OCI-LY1 (cell line): ENCODE measurements around the gene VGF.
"Not testable (repeated sequence)": the region's sequence is repeated elsewhere in the genome, so short reads cannot be mapped to it uniquely, and the experiment has no call there.

Experiments used
- H2AFZ ChIP-seq: fragments of 200-600 bp; sonication (generic), shearing (Covaris generic); 2 replicates; pipeline ENCODE4 v1.6.0; 2014; ENCODE audit warnings: antibody characterized with exemption, mild to moderate bottlenecking, low read length
- H3F3A ChIP-seq: fragments of 200-600 bp; sonication (generic), shearing (Covaris generic); 2 replicates; pipeline ENCODE4 v1.6.0; 2014; ENCODE audit warnings: mild to moderate bottlenecking, antibody characterized with exemption, low read length, moderate library complexity; ENCODE audit not compliant: insufficient read depth
- H3K27ac ChIP-seq: fragments of 200-600 bp; sonication (generic); 2 replicates; pipeline ENCODE4 v1.5.1; 2014; ENCODE audit warnings: low read length, mixed run types, mild to moderate bottlenecking, low read depth; ENCODE audit not compliant: poor library complexity, severe bottlenecking
- H3K27me3 ChIP-seq: fragments of 200-600 bp; sonication (generic); 2 replicates; pipeline ENCODE4 v1.6.0; 2014; ENCODE audit warnings: antibody characterized with exemption, mild to moderate bottlenecking, low read length, moderate library complexity; ENCODE audit not compliant: insufficient read depth
- H3K36me3 ChIP-seq: fragments of 200-600 bp; sonication (generic); 2 replicates; pipeline ENCODE4 v1.6.1; 2014; ENCODE audit warnings: mild to moderate bottlenecking, antibody characterized with exemption, low read length, moderate library complexity, mixed read lengths; ENCODE audit not compliant: insufficient read depth
- H3K4me1 ChIP-seq: fragments of 200-600 bp; sonication (generic); 2 replicates; pipeline ENCODE4 v1.5.1; 2014; ENCODE audit warnings: mild to moderate bottlenecking, low read length, moderate library complexity; ENCODE audit not compliant: insufficient read depth, severe bottlenecking
- H3K4me2 ChIP-seq: fragments of 200-600 bp; sonication (generic), shearing (Covaris generic); 2 replicates; pipeline ENCODE4 v1.6.1; 2014; ENCODE audit warnings: low read length
- H3K4me3 ChIP-seq: fragments of 200-600 bp; sonication (generic); 2 replicates; pipeline ENCODE4 v1.5.1; 2014; ENCODE audit warnings: low read length, low read depth, mild to moderate bottlenecking, mixed read lengths; ENCODE audit not compliant: poor library complexity, severe bottlenecking
- H3K79me2 ChIP-seq: fragments of 200-600 bp; shearing (Covaris generic); 2 replicates; pipeline ENCODE4 v1.6.1; 2016; ENCODE audit warnings: mixed run types, low read length, mixed read lengths; ENCODE audit not compliant: insufficient read depth
- H3K9ac ChIP-seq: fragments of 200-600 bp; sonication (generic), shearing (Covaris generic); 2 replicates; pipeline ENCODE4 v1.6.1; 2014; ENCODE audit warnings: mild to moderate bottlenecking, low read length, mixed read lengths
- H3K9me2 ChIP-seq: fragments of 200-600 bp; sonication (generic), shearing (Covaris generic); 2 replicates; pipeline ENCODE4 v1.6.1; 2014; ENCODE audit warnings: low read depth, mild to moderate bottlenecking, low read length, mixed read lengths
- H3K9me3 ChIP-seq: fragments of 200-600 bp; shearing (Covaris generic); 2 replicates; pipeline ENCODE4 v1.6.1; 2014; ENCODE audit warnings: low read length, mixed read lengths
- H4K20me1 ChIP-seq: fragments of 200-600 bp; sonication (generic), shearing (Covaris generic); 2 replicates; pipeline ENCODE4 v1.6.0; 2016; ENCODE audit warnings: mild to moderate bottlenecking, low read length; ENCODE audit not compliant: insufficient read depth
- CTCF ChIP-seq: fragments of 200-600 bp; sonication (generic), shearing (Covaris generic); IDR thresholded peaks from 2 replicates; pipeline ENCODE4 v1.5.1; 2017; ENCODE audit warnings: mild to moderate bottlenecking, antibody characterized with exemption, low read length, moderate library complexity, mixed read lengths
- EZH2 ChIP-seq: fragments of 200-600 bp; sonication (generic), shearing (Covaris generic); IDR thresholded peaks from 2 replicates; pipeline ENCODE4 v1.8.0; 2017; ENCODE audit warnings: borderline replicate concordance, mixed run types, mild to moderate bottlenecking, antibody characterized with exemption, low read length, moderate library complexity, mixed read lengths

Gene VGF

GRCh38 chr7:101113836-101114235, 51.5 kb downstream of the VGF start:
- Histone ChIP-seq H4K20me1 (no peaks in the 10 kb centered on the region), H3K9ac (no peak overlapping the region), H3K27me3 (no peaks in the 10 kb centered on the region), H3K27ac (no peak overlapping the region), H3K4me1 (no peaks in the 10 kb centered on the region), H3K36me3 (no peaks in the 10 kb centered on the region), H3K4me3 (no peak overlapping the region), H3K9me2 (no peaks in the 10 kb centered on the region), H3K79me2 (no peaks in the 10 kb centered on the region), H3F3A (no peaks in the 10 kb centered on the region), H3K4me2 (no peak overlapping the region), H2AFZ (no peak overlapping the region), H3K9me3 (no peaks in the 10 kb centered on the region)
- TF ChIP-seq CTCF (no peak), EZH2 (no peak)

DNA sequence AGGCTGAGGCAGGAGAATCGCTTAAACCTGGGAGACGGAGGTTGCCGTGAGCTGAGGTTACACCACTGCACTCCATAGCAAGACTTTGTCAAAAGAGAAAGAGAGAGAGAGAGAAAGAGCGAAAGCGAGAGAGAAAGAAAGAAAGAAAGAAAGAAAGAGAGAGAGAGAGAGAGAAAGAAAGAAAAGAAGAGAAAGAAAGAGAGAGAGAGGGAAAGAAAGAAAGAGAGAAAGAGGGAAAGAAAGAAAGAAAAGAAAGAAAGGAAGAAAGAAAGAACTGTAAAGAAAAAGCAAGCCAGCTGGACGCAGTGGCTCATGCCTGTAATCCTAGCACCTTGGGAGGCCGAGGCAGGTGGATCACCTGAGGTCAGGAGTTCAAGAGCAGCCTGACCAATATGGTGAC, 52.2 kb downstream of the VGF start:
- not testable (repeated sequence) for H3K4me3 ChIP-seq, H3F3A ChIP-seq, H3K27ac ChIP-seq, H3K9ac ChIP-seq, H2AFZ ChIP-seq, H3K79me2 ChIP-seq, H3K9me3 ChIP-seq, H4K20me1 ChIP-seq, H3K4me1 ChIP-seq, H3K36me3 ChIP-seq, H3K9me2 ChIP-seq, H3K4me2 ChIP-seq, H3K27me3 ChIP-seq
